Upper lobe of left lung (tissue), 4 donors: ENCODE data around the gene MELTF.

Experiments
- EP300 ChIP-seq, 4 donors: sonication (generic); formaldehyde crosslinking; IDR thresholded peaks; one replicate each; pipeline ENCODE4 v1.5.1; 2017; ENCODE audit warnings: antibody characterized with exemption in 4 of 4, control low read depth in 2 of 4
- POLR2A ChIP-seq, 4 donors: fragments of 450-650 bp; IDR thresholded peaks; one replicate each; pipeline ENCODE4 v1.5.1; 2016 to 2017; ENCODE audit warnings: antibody characterized with exemption in 4 of 4, mild to moderate bottlenecking in 2 of 4
- POLR2AphosphoS5 ChIP-seq, 2 donors: sonication (generic); formaldehyde crosslinking; IDR thresholded peaks; one replicate each; pipeline ENCODE4 v1.5.1; 2017; ENCODE audit warnings: antibody characterized with exemption in 2 of 2
- TF ChIP-seq, protein P1 (sequence below), 6 experiments: fragments of 450-650 bp in 4 of 6; fragments of 200-600 bp in 2 of 6; sonication (generic) in 2 of 6; IDR thresholded peaks; one replicate each; pipeline ENCODE4 v1.5.1; 2016 to 2019; ENCODE audit warnings: antibody characterized with exemption in 6 of 6

GRCh38 chr3:197064771-197065170 lies 35.2 kb upstream of the MELTF start:
- TF ChIP-seq POLR2A (IDR thresholded peaks at IDR 0.05) (no peak), EP300 (IDR thresholded peaks at IDR 0.05) (no peak), POLR2AphosphoS5 (IDR thresholded peaks at IDR 0.05) (no peak)
- TF ChIP-seq, protein P1, sequence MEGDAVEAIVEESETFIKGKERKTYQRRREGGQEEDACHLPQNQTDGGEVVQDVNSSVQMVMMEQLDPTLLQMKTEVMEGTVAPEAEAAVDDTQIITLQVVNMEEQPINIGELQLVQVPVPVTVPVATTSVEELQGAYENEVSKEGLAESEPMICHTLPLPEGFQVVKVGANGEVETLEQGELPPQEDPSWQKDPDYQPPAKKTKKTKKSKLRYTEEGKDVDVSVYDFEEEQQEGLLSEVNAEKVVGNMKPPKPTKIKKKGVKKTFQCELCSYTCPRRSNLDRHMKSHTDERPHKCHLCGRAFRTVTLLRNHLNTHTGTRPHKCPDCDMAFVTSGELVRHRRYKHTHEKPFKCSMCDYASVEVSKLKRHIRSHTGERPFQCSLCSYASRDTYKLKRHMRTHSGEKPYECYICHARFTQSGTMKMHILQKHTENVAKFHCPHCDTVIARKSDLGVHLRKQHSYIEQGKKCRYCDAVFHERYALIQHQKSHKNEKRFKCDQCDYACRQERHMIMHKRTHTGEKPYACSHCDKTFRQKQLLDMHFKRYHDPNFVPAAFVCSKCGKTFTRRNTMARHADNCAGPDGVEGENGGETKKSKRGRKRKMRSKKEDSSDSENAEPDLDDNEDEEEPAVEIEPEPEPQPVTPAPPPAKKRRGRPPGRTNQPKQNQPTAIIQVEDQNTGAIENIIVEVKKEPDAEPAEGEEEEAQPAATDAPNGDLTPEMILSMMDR (IDR thresholded peaks at IDR 0.05) = no peak
